HG02870 (cell line): ENCODE measurements around the gene FAM9C.
A peak's percentile ranks its signal among the peaks of the same experiment; 100 is the strongest.

Source experiments
- ATAC-seq: cut with Tn5 transposase; IDR thresholded peaks from one replicate; pipeline ENCODE4 v1.9.1; 2021; ENCODE audit warnings: mild to moderate bottlenecking, moderate library complexity; ENCODE audit not compliant: unreplicated experiment

Gene FAM9C

DNA sequence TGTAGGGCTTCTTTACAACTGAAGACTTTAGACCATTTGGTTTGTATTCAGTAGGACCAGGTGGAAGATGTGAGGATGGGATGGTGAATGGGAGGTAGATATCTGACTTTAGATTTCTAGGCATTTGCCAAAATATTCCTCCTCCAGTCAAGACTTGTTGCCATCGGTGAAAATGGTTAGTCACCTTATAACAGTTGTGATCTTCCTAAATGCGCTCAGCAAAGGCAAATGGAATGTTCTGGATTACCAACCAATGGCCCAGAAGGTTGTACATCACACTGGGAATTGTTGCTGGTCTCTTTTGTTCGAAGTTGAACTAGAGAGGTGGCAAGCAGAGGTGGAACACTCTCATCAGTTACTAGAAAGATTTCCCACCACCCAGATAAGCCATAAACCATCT, 35.6 kb downstream of the FAM9C start:
- no peak for ATAC-seq

- ATAC-seq: no peak
Measured at GRCh38 chrX:13008189-13008533, 36.3 kb downstream of the FAM9C start.

- ATAC-seq: no peak
Measured at GRCh38 chrX:13007519-13008188, 36.8 kb downstream of the FAM9C start.

DNA sequence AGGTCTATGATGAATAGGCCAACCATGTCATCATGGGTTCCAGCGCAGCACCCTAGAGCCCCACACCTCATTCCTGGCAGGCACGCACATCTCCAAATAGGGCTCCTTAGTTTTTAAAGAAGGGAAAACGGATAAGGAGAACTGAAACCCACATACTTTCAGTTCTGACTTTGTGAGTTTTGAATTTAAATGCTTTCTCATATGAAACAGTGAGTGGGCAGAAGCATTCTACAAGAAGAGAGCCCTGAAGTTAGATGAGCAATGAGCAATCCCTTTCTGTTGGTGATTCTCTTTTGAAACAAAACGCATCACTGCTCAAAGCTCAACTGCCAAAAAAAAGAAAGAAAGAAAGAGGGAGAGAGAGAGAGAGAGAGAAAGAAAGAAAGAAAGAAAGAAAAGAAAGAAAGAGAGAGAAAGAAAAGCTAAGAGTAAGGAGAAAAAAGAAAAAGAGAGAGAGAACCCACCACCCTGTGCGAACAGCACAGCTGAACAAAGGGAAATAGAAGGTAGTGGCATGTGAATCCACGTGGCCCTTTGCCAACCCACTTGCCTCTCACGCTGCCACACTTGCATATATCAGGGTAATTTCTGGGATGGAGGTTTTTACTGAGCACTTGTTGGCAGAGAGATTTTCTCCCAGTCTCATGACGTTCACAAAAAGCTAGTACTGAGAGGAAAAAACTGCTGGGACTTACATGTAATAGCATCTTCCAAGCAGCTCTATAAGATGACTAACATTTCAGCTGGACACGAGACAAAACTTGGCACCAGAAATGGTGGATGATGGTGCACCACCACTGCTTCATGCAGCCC, 38.6 kb downstream of the FAM9C start:
- peak; percentile 70 for ATAC-seq

GRCh38 chrX:13001961-13002671, 42.3 kb downstream of the FAM9C start:
- no peak for ATAC-seq

- no peak for ATAC-seq
Measured at GRCh38 chrX:13001097-13001496, 43.3 kb downstream of the FAM9C start.

- ATAC-seq: peak; percentile 29
Measured at GRCh38 chrX:13000301-13000811, 44.1 kb downstream of the FAM9C start.

GRCh38 chrX:12999422-12999821, 45.0 kb downstream of the FAM9C start:
- peak; percentile 61 for ATAC-seq

DNA sequence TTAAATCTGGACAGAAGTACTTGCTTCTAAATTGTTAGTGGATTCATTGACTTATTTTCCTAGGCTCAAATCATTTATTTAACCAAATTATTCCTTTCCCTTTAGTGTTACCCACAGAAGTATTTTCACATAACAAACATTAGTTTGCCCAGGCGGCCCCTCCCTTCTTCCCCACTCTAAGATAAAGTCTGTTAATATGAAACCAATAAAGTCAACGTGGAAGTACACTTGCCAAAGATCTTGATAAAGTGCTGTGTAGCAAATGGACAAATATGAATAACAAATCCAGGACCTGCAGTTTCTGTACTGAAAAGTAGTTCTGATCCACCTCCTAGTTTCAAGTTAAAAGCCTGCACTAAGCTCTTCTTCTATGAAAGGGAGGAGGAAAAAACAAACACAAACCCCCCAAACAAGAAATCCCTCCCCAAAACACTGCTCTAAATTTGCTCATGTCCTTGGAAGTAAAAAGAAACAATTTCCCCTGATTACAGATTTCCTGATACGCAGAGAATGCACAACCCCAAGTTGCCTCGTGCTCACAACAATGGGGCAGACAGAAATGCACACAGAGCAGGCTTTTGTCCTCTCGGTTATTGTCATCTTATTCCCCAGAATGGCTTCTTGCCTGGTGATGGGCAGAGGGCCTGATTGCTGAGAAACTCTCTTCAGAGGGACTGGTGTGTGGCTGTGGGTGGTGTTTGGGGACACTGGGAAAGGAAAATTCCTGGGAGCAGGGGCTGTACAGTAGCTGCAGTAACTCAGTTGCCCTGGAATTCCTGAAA, 46.3 kb downstream of the FAM9C start:
- no peak for ATAC-seq

DNA sequence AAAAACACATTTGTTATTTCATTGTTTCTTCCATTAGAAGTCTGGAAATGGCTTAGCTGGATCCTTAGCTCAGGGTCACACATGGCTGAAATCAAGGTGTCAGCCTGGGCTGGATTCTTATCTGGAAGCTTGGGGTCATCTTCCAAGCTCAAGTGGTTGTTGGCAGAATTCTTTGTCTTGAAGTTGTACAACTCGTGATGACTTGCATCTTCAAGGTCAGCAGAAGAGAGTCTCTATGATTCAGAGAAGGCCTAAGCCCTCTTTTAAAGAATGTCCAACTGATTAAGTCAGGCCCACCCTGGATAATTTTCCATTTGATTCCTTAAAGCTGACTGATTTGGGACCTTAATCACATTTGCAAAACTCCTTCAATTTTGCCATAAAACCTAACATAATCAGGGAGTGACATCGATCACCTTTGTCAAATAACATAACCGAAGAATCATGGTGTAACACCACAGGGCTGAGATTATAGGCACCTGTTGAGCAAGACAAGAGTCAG, 47.4 kb downstream of the FAM9C start:
- no peak for ATAC-seq

DNA sequence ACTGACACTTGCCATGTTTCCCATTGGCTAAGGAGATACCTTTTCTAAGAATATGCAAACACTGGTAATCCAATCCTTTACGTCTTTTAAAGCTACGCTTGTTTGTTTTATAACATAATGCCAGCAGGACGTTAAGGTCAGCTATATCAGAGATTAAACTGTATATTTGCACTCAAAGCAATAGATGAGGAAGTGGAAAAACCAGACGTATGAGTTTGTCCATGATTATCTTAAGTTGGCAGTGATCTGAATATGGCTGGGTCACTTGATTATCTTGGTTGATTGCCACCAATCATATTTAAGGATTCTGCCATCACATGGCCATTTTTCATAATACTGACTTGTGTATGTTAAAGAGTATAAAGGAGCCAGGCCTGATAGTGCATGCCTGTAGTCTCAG, 50.1 kb downstream of the FAM9C start:
- ATAC-seq: no peak

DNA sequence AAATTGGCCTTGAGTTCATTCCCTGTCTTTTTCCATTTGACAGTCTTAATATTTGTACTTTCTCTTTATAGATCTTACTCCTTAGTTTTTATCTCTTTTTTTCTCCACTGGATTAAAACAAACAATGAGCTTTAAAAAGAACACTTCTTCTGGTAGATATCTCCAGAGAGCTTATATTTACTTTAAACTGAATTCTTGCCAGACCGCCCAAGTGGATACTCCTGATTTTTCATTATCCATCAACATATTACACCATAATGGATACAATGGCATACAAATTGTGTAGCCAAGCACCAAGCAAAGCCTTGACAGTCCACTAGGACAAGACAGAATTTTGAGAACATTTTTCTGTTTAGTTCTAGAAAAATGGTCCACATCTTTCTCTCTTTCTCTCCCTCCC, 50.6 kb downstream of the FAM9C start:
- ATAC-seq: no peak

DNA sequence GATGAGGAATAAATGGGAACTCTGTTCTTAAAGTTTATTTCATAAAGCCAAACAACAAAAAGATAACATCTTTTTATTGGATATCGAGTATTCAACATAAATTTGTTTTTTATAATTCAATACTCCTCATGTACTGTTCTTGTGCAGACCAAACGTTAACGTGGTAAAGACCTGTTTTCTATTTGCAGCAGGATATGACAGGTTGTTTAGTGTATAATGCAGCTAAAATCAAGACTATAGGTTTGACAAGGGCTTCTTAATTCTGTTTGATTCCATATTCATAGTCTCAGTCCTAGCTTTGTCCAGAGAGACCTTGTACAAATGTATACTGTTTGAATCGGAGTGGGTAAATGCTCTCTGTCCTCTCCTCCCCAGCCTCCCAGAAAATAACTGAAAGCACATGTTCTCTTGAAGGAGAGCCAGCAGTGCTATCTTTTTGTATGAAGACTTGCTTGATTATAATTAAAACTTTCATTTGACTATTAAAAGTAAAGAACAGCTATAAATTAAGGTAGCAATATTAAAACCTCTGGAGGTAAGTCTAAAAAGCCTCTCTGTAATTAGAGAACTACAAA, 51.8 kb downstream of the FAM9C start:
- ATAC-seq: no peak

DNA sequence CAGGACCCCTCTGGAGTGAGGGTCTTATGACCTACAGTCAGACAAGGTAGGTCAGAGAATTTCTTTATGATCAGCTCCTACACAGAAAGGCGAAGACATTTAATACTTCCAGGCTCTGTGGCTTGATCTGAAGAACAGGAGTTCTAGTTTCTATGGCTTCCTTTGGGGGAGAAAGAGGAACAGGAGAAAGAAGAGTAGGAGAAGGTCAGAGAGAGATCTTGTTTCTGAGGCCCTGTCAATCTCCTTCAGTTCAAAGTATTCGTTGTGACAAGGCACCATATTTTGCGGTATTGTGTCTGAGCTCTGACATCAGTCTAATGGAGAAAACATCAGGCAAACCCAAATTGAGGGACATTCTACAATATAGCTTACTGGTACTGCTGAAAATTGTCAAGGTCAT, 52.8 kb downstream of the FAM9C start:
- no peak for ATAC-seq

DNA sequence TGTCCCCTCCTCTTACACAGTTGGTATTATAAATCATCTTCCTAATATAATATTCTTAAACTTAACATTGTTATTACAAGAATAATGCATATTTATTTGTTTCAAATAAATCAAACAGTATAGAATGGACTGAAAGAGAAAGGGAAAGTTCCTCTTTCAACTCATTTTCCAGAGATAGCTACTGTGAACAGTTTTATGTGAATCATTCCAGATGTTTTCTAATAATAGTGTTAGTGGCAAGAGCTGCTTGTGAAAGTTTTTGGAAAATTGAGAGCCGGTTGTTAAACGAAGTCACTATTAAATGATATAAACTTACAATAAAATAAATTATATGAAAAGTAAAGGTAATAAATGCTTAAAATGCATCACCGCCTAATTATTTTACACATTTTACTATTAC, 55.0 kb downstream of the FAM9C start:
- no peak for ATAC-seq

GRCh38 chrX:12988797-12989196, 55.6 kb downstream of the FAM9C start:
- ATAC-seq: no peak

DNA sequence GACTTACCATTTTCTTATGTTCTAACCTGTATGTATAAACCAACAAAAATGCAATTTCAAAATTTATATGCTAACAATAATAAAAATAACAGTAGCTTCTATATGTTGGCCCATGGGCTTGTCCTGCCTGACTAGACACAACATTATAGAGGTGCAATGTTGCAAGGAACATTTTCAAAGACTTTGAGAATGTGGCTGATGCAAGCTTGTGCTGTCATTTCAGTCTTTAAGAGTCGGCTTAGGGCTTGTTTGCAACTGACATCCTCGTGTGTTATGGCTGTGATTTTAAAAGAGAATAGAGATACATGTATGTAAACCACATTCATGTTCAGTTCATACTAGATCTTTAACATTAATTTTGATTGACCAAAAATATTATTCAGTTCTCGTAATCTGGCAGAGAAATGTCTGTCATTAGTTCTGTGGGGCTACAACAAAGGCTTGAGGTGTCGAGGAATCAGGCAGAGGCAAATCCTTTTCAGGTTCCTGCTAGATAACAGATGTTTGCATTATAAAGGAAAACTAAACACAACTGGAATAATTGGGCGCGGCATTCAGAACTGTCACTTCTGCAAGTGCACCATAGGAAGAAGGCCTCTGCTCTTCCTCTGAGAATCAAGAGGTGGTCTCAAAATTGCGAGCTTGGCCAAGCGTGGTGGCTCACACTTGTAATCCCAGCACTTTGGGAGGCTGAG, 56.4 kb downstream of the FAM9C start:
- ATAC-seq: no peak

DNA sequence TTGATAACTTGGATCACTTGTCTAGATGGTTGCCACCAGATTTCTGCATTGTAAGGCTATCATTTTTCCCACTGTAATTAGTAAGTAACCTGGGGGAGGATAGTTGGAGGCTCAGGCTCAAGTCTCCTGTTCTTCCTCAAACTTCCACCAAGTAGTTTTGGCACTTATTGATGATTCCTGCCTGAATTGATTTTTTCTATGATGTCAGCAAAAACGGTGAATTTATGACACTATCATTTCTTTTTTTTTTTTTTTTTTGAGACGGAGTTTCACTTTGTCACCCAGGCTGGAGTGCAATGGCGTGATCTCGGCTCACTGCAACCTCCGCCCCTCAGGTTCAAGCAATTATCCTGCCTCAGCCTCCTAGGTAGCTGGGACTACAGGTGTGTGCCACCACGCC, 57.1 kb downstream of the FAM9C start:
- no peak for ATAC-seq

DNA sequence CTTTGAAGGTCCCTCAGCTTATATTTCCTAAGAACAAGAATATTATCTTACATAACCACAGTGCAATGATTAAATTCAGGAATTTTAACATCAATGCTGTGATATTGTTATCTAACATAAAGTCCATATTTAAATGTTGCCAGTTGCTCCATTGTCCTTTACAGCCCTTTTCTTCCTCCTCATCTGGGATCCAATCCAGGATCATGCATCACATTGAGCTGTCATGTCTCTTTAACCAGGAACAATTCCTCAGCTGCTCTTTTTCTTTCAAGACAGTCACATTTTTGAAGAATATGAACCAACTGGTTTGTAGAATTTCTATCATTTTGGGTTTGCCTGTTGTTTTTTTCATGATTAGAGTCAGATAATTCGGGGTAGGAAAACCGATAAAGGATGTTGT, 57.5 kb downstream of the FAM9C start:
- no peak for ATAC-seq
